Measurements from ENCODE around the gene DNAH3. TPM values are rescaled to one million over a fixed set of nuclear protein-coding genes. Genes with fewer than 3 reads are reported as not detected.
A peak's percentile ranks its signal among the peaks of the same experiment; 100 is the strongest.

Gene DNAH3
- total and polyA plus RNA-seq, 2 experiments from 2014 or later, result 0.70 to 1.3 TPM

DNA sequence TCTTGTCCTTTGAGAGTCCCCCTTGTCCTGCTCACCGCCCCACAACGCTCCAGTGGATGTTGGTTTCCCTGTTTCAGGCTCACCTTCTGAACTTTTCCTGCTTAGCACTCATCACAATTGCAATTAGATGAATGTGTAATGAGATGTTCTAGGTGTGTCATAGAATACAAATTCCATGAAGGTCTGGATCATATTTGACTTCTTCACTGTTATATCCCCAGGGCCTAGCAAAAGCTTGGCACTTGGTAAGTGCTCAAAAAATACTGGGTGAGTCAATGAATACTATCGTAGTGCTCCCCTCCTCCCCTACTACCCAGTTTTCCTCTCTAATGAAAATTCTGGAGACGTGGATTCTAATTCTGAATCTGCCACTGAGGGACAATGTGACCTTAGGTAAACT is 33.1 kb downstream of the DNAH3 start:
- ATAC-seq (no peak), DNase-seq (ENCODE audit: low spot score) (no peak)
- no peaks in the 10 kb centered on the region for H3K27me3 ChIP-seq (ENCODE audit: insufficient read depth)
- H3K79me2 ChIP-seq (replicated peaks; ENCODE audit: insufficient read depth), result no peaks in the 10 kb centered on the region
- H3K4me2 ChIP-seq, result no peak overlapping the region
- H2AFZ ChIP-seq, result no peak overlapping the region
- no peaks in the 10 kb centered on the region for H3F3A ChIP-seq (replicated peaks; ENCODE audit: low read depth)
- no peaks in the 10 kb centered on the region for H4K20me1 ChIP-seq (replicated peaks; ENCODE audit: insufficient read depth)
- H3K9me3 Mint-ChIP-seq, result no peaks in the 10 kb centered on the region
- TF ChIP-seq NANOG (IDR thresholded peaks at IDR 0.05; ENCODE audit: borderline replicate concordance), result no peak
- peaks cover 13% of the 10 kb centered on the region; the same call in 1 of the 2 replicates for H3K9me2 ChIP-seq (ENCODE audit: insufficient read depth)
- no peaks in the 10 kb centered on the region for H3K36me3 ChIP-seq (ENCODE audit: insufficient read depth)
- H3K27me3 Mint-ChIP-seq (ENCODE audit: insufficient read depth, low read depth, poor library complexity), result peaks cover 4% of the 10 kb centered on the region
- H3K4me1 ChIP-seq (ENCODE audit: insufficient read depth), result peaks cover 20% of the 10 kb centered on the region
- no peak overlapping the region for H3K4me3 ChIP-seq
- H3K27ac Mint-ChIP-seq, result no peak overlapping the region
- H3K27ac ChIP-seq (ENCODE audit: low read depth), result peak overlapping the region; percentile 35; the same call in 1 of the 2 replicates
- no peaks in the 10 kb centered on the region for H3K36me3 Mint-ChIP-seq (ENCODE audit: low read depth)
- peaks cover 12% of the 10 kb centered on the region for H3K4me1 Mint-ChIP-seq
- H3K4me3 Mint-ChIP-seq, result no peak overlapping the region

DNA sequence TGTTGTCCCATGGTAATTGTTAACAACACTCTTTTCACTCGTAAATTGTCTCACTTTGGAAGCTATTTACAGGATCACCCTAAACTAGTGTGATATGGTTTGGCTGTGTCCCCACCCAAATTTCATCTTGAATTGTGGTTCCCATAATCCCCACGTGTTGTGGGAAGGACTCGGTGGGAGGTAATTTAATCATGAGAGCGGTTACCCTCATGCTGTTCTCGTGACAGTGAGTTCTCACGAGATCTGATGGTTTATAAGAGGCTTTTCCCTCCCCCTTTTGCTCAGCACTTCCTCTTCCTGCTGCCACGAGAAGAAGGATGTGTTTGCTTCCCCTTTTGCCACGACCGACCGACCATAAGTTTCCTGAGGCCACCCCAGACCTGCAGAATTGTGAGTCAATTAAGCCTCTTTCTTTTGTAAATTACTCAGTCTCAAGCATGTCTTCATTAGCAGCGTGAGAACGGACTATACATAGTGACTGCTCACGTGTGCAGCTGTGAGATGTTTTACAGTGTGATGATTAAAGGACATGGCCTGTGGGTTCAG is 34.4 kb downstream of the DNAH3 start:
- peaks cover 12% of the 10 kb centered on the region for H3K4me1 Mint-ChIP-seq
- peaks cover 13% of the 10 kb centered on the region; the same call in 1 of the 2 replicates for H3K9me2 ChIP-seq (ENCODE audit: insufficient read depth)
- H3K27ac Mint-ChIP-seq, result peak overlapping the region; percentile 18; the same call in 1 of the 2 replicates
- H3K4me3 Mint-ChIP-seq, result peak overlapping the region; percentile 28; the same call in 2 of the 3 replicates
- H3K27me3 Mint-ChIP-seq (ENCODE audit: insufficient read depth, low read depth, poor library complexity), result peaks cover 4% of the 10 kb centered on the region
- H3K79me2 ChIP-seq (replicated peaks; ENCODE audit: insufficient read depth), result no peaks in the 10 kb centered on the region
- H3K27me3 ChIP-seq (ENCODE audit: insufficient read depth), result no peaks in the 10 kb centered on the region
- ATAC-seq (peak; percentile 58), DNase-seq (ENCODE audit: low spot score) (peak; percentile 51)
- peak overlapping the region; percentile 85; the same call in 1 of the 2 replicates for H2AFZ ChIP-seq
- H3K36me3 Mint-ChIP-seq (ENCODE audit: low read depth), result no peaks in the 10 kb centered on the region
- peak overlapping the region; percentile 47; the same call in 1 of the 2 replicates for H3K27ac ChIP-seq (ENCODE audit: low read depth)
- no peaks in the 10 kb centered on the region for H3K36me3 ChIP-seq (ENCODE audit: insufficient read depth)
- no peaks in the 10 kb centered on the region for H4K20me1 ChIP-seq (replicated peaks; ENCODE audit: insufficient read depth)
- H3K4me3 ChIP-seq, result peak overlapping the region; percentile 5; the same call in 1 of the 2 replicates
- H3K4me2 ChIP-seq, result peak overlapping the region; percentile 41
- peaks cover 20% of the 10 kb centered on the region for H3K4me1 ChIP-seq (ENCODE audit: insufficient read depth)
- no peaks in the 10 kb centered on the region for H3K9me3 Mint-ChIP-seq
- no peaks in the 10 kb centered on the region for H3F3A ChIP-seq (replicated peaks; ENCODE audit: low read depth)
- TF ChIP-seq, protein P1, sequence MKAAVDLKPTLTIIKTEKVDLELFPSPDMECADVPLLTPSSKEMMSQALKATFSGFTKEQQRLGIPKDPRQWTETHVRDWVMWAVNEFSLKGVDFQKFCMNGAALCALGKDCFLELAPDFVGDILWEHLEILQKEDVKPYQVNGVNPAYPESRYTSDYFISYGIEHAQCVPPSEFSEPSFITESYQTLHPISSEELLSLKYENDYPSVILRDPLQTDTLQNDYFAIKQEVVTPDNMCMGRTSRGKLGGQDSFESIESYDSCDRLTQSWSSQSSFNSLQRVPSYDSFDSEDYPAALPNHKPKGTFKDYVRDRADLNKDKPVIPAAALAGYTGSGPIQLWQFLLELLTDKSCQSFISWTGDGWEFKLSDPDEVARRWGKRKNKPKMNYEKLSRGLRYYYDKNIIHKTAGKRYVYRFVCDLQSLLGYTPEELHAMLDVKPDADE (IDR thresholded peaks at IDR 0.05), result no peak
- TF ChIP-seq ZNF114 (CRISPR knock-in tag; IDR thresholded peaks at IDR 0.05) (no peak), POLR2AphosphoS5 (IDR thresholded peaks at IDR 0.05; ENCODE audit: low read depth) (no peak), ZNF331 (CRISPR knock-in tag; IDR thresholded peaks at IDR 0.05; ENCODE audit: low read depth) (no peak), JUNB (IDR thresholded peaks at IDR 0.05; ENCODE audit: unreplicated experiment) (no peak), NANOG (IDR thresholded peaks at IDR 0.05; ENCODE audit: borderline replicate concordance) (no peak), STAT1 (IDR thresholded peaks at IDR 0.05; ENCODE audit: unreplicated experiment) (no peak), EZH2 (IDR thresholded peaks at IDR 0.05; ENCODE audit: low read depth, unreplicated experiment) (no peak)
- TF ChIP-seq, protein P2, sequence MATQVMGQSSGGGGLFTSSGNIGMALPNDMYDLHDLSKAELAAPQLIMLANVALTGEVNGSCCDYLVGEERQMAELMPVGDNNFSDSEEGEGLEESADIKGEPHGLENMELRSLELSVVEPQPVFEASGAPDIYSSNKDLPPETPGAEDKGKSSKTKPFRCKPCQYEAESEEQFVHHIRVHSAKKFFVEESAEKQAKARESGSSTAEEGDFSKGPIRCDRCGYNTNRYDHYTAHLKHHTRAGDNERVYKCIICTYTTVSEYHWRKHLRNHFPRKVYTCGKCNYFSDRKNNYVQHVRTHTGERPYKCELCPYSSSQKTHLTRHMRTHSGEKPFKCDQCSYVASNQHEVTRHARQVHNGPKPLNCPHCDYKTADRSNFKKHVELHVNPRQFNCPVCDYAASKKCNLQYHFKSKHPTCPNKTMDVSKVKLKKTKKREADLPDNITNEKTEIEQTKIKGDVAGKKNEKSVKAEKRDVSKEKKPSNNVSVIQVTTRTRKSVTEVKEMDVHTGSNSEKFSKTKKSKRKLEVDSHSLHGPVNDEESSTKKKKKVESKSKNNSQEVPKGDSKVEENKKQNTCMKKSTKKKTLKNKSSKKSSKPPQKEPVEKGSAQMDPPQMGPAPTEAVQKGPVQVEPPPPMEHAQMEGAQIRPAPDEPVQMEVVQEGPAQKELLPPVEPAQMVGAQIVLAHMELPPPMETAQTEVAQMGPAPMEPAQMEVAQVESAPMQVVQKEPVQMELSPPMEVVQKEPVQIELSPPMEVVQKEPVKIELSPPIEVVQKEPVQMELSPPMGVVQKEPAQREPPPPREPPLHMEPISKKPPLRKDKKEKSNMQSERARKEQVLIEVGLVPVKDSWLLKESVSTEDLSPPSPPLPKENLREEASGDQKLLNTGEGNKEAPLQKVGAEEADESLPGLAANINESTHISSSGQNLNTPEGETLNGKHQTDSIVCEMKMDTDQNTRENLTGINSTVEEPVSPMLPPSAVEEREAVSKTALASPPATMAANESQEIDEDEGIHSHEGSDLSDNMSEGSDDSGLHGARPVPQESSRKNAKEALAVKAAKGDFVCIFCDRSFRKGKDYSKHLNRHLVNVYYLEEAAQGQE (IDR thresholded peaks at IDR 0.05; ENCODE audit: unreplicated experiment), result no peak
- TF ChIP-seq, protein P3, sequence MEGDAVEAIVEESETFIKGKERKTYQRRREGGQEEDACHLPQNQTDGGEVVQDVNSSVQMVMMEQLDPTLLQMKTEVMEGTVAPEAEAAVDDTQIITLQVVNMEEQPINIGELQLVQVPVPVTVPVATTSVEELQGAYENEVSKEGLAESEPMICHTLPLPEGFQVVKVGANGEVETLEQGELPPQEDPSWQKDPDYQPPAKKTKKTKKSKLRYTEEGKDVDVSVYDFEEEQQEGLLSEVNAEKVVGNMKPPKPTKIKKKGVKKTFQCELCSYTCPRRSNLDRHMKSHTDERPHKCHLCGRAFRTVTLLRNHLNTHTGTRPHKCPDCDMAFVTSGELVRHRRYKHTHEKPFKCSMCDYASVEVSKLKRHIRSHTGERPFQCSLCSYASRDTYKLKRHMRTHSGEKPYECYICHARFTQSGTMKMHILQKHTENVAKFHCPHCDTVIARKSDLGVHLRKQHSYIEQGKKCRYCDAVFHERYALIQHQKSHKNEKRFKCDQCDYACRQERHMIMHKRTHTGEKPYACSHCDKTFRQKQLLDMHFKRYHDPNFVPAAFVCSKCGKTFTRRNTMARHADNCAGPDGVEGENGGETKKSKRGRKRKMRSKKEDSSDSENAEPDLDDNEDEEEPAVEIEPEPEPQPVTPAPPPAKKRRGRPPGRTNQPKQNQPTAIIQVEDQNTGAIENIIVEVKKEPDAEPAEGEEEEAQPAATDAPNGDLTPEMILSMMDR (conservative IDR thresholded peaks at IDR 0.05; ENCODE audit: low read depth in 2 of 2), result no peak

Measured in GM23338 (cell line).